GM18499 (cell line): Measurements from ENCODE around the gene ZMYND8.

Experiments
- ATAC-seq: cut with Tn5 transposase; IDR thresholded peaks from one replicate; pipeline ENCODE4 v1.9.1; 2021; ENCODE audit warnings: moderate number of reproducible peaks; ENCODE audit not compliant: insufficient read depth, unreplicated experiment

ZMYND8 gene

DNA sequence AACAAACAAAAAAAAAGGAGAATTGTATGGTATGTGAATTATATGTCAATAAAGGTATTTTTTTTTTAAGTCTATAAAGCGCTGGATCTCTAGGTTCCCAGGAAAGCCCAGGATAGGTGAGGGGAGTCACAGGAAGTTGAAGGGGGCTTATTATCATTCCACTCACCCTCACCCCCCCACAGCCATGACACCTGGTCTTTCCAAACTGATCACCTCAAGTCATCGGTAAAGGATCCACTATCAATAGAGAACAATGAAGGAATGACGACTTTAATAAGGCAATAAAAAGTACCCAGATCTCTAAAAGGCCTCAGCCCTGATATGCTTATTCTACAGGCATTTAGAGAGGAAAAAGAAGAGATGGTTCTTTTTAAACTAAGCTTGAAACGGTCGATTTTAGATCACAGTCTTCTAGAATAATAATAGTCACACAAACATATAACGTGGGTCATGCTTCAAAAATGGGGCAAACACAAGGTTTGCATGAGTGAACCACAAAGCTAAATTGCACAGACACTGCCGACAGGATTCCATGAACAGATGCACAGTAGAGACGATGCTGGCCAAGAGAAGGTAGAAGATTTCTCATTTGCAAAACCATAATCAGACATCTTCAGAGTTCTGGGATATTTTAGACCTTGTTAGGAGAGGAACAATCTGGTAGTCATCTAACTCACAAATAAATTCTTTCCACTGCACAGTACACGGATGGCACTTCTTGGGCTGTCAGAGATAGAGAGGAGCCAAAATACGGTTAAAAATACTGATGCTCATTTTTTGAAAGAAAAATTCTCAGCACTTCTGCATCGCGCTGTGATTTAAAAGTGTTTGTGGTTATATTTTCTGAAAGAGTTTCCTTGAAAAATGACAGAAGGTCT, 21.0 kb downstream of the ZMYND8 start:
- ATAC-seq, result no peak

DNA sequence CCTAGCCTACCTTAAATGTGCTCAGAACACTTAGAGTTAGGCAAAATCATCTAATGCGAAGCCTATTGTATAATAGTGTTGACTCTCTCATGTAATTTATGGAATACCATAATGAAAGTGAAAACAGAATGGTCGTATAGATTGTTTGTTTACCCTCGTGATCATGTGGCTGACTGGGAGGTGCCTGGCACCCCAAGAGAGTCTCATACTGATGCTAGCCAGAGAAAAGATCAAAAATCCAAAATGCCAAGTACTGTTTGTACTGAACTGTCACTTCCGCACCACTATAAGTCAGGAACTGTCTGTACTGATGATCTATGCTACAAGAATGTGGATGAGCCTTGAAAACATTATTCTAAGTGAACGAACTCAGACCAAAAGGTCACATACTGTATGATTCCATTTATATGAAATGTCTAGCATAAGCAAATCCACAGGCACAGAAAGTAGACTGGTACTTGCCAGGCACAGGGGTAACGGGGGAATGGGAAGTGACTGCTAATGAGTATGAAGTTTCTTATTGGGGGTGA, 22.4 kb downstream of the ZMYND8 start:
- no peak for ATAC-seq

GRCh38 chr20:47332381-47333206, 23.9 kb downstream of the ZMYND8 start:
- no peak for ATAC-seq

DNA sequence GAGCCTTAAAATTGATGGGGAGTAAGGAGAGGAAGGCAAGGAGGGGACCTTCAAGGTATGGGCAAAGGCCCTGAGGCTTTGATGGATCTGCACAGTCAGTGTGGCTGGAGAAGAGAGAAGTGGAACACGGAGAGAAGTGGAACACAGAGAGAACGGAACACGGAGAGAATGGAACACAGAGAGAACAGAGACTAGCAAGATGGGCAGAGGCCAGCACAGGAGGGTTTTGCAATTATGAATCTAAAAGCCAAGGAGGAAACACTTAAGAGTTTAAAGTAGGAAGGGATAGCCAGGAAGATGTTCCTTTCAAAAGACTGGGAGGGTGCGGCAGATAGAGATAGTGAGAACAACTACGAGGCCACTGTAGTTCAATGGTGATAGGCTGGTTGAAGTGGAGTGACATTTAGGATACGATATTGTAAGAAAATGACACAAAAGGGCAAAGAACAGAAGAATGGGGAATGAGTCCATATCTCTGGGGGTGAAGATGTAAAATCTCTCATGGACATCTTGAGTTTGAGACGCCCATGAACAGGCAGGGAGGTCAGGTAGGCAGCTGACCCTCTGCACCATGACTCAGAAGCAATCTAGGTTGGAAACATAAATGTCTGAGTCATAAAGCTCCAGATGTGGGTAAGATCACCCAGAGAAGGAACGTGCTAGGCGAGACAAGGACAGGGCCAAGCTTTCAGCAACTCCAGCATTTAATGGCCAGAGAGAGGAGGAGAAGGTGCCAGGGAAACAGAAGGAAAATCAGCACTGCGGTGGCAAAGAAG, 25.4 kb downstream of the ZMYND8 start:
- no peak for ATAC-seq

- no peak for ATAC-seq
Observed at GRCh38 chr20:47330071-47330470, 26.4 kb downstream of the ZMYND8 start.

DNA sequence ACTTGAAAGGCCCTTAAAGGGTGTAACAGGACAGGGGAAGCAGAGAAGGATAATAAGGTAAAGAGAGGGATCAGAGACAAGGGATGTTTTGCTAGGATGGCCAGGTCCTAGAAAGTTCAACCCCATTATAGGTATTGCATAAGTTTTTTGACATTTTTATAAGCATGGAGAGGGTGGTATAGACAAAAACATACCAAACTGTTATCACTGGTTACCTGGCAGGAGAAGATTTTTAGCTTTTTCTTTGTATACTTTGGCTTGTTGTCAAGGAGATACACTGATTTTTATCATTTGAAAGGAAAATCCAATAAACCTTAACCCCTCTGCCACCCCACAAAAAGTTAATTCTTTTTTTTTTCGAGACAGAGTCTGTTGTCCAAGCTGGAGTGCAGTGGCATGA, 28.4 kb downstream of the ZMYND8 start:
- ATAC-seq, result no peak

DNA sequence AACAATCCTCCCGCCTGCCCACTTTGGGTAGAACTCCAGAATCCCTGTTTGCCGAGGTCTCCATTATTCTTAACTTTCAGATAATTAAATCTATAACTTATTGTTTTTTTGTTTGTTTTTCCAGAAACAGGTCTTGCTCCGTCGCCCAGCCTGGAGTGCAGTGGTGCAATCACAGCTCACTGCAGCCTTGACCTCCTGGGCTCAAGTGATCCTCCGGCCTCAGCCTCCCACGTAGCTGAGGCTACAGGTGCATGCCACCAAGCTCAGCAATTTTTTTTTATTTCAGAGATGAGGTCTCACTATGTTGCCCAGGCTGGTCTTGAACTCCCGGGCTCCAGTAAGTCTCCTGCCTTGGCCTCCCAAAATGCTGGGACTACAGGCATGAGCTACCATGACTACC, 28.8 kb downstream of the ZMYND8 start:
- no peak for ATAC-seq

- no peak for ATAC-seq
Observed at GRCh38 chr20:47326658-47327268, 29.7 kb downstream of the ZMYND8 start.

DNA sequence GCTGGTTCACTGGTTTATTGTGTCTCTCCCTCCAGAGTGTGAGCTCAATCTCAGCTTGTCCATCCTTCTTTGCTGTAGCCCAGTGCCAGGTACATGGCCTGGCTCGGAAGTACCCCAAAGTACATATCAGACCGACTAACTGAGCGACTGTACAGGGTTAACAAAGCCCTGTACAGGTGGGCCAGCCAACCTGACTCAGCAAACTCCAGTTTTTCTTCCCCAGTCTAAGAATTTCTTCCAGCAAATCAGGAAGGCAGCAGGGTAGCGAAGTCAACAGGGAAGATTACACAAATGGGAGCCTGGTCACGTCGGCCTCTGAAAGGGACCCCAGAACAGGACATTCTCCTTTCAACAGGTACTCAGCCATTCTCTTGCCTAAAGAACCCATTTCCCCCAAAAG, 31.3 kb downstream of the ZMYND8 start:
- no peak for ATAC-seq

DNA sequence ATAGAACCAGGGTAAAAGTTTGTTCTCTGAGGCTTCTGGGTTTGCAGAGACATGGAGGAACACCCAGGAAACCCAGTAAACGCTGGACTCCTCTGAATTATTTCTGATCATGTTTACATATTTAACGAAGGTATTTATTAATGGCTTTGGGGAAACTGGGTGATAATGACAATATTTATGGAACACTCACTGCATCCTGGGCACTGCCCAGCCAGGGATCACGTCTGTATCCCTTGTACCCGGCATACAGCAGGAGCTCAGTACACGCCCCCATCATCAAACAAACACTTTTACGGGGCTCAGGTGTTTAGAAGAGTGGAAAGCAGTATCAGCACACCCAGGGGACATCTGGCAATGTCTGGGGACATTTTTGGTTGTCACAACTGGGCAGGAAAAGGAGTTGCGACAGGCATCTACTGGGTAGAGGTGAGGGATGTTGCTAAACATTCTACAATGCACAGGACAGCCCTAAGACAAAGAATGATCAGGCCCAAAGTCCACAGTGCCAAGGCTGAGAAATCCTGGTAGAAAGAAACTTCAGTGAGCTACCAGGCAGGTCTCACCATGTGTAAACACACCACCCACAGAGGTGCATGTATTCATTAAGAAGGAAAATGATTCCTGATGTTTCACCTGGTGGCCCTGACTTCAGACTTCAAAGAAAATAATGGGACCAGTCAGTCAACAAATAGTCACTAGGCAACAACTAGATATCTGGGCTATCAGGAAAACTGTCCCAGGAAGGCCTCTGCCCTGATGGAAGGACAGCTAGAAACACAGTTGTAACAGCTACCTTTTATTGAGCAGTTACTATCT, 35.3 kb downstream of the ZMYND8 start:
- no peak for ATAC-seq

GRCh38 chr20:47319517-47320252, 36.8 kb downstream of the ZMYND8 start:
- ATAC-seq, result no peak

- no peak for ATAC-seq
Observed at GRCh38 chr20:47318586-47319516, 37.6 kb downstream of the ZMYND8 start.

GRCh38 chr20:47318027-47318585, 38.4 kb downstream of the ZMYND8 start:
- no peak for ATAC-seq

- no peak for ATAC-seq
Observed at GRCh38 chr20:47317127-47317895, 39.2 kb downstream of the ZMYND8 start.

GRCh38 chr20:47316776-47317126, 39.7 kb downstream of the ZMYND8 start:
- ATAC-seq, result no peak

- ATAC-seq, result no peak
Observed at GRCh38 chr20:47315339-47316056, 41.0 kb downstream of the ZMYND8 start.
